Tongue (tissue), 2 donors: ENCODE data around the gene B3GALT4. TPM values are rescaled to one million over a fixed set of nuclear protein-coding genes. Genes with fewer than 3 reads are reported as not detected.

ENCODE experiments used
- DNase-seq: peaks from one replicate; pipeline ENCODE4 v3.0.0-alpha.2; 2015
- total RNA-seq: library from RNA; depleted of rRNA; stranded (reverse); fragments of >200 nt; gene quantifications from one replicate; pipeline ENCODE4 v1.2.3, GENCODE V29; 2014

The B3GALT4 gene
- total RNA-seq, 1 donor from 2014 or later: 4.6 TPM

DNA sequence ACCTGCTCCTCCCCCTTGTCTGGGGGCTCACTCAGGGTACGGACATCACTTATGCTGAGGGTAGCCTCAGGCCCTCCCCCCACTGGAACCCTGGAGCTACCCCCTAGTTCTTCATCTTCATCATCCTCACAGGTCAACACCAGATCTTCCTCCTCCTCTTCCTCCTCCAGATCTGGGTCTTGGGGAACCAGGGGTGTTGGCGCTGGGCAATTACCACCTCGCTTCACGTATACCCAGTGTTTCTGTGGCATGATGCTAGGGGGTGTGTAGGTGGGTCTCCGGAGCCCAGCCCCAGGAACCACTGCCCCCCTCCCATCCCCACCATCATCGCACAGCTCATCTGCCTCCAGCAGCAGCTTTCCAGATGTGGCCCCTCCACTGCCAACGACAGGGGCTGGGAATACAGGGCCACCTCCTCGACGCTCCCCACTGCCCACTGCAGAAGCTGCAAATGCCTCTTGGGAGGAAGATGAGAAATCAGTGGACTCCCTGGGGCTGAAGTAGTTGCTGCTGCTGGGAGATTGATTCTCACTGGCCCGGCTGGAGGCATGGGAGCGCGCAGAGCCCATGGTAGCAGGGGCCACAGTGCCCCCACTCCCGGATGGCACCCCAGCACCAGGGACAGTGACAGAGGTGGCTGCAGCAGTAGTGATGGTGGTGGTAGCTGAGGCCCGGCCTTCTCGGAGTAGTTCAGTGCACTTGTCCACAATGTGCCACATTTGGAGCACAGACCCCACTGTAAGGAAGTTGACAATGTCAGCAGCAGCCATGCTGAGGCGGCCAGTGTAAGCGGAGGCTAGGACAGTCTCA lies 39.1 kb downstream of the B3GALT4 start:
- no peak for DNase-seq

DNA sequence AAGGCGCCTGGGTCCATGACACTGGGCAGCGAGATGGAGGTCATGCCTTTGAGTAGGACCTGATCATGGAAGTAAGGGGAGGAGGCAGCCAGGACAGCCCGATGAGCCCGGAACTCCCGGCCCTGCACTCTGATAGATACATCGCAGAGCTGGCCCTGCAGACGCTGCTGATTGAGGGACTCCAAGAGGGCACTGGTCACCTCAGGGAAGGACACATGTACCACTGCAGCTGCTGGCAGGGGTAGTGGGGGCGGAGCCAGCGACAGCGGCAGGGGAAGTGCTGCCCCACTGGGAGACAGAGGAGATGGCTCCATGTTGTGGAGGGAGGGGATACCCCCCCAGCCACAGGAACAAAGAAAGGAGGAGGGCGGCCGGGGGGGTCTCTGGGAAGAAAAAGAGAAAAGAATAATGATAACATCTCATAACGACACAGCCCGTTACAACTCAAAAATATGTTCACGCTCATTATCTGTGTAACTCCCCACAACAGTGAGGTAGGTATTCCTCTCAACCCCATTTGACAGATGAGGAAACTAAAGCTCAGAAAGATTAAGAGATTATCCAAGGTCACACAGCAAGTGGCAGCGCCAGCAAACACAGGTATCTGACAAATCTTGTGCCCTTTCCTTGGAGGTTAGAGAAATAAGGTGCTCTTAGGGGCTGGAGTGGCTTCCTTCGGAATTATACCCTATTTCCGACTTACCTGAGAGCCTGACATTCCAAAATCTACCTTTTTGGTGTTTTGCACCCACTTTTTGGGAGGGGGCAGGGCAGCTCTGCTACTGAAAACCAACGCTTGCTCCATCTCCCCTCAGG lies 39.9 kb downstream of the B3GALT4 start:
- no peak for DNase-seq

DNA sequence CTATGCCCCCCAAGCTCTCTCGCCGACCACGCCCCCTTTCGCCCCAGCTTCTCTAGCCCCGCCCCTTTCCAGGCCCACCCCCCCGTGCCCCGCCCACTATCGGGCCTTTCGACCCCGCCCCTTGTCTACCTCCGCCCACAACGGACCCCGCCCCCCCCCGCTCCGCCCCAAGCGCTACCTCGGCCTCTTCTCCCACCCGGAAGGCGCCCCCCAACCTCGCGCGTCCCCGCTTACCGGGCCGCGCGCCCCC lies 40.4 kb downstream of the B3GALT4 start:
- DNase-seq: no peak

DNA sequence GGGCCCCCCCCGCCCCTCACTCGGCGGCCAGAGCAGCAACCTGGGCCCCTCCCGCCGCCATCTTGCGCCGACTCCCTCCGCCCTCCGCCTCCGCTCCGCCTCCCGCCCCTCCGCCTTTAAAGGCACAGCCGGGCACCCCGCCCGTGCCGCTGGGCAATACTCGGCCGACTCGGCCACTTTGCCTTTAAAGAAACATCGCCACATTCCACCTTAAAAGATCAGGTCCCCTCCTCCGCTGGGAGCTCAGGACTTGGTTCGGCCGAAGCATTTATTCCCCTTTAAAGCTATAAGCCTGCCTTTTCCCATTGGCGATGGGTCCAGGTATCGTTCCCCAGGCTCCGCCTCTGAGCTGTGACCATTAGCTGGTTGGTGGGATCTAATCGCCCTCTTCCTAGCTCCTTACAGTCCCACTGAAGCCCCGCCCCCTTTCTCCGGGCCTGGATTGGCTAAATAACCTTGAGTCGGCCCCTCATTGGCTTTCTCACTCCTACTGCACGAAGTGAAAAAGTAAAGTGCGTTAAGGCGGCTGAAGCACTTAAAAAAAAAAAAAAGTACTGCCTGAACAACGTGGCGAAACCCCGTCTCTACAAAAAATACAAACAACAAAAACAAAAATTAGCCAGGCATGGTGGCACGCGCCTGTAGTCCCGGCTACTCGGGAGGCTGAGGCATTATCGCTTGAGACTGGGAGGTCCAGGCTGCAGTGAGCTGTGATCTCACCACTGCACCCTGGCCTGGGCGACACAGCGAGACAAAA lies 40.9 kb downstream of the B3GALT4 start, which contains the start of gene ZBTB22:
TSS of gene ZBTB22 (minus strand) at position 76 of the 757 bp plus-strand sequence. CDS start 828 bp downstream, outside the sequence.
- peak; percentile 100 for DNase-seq

DNA sequence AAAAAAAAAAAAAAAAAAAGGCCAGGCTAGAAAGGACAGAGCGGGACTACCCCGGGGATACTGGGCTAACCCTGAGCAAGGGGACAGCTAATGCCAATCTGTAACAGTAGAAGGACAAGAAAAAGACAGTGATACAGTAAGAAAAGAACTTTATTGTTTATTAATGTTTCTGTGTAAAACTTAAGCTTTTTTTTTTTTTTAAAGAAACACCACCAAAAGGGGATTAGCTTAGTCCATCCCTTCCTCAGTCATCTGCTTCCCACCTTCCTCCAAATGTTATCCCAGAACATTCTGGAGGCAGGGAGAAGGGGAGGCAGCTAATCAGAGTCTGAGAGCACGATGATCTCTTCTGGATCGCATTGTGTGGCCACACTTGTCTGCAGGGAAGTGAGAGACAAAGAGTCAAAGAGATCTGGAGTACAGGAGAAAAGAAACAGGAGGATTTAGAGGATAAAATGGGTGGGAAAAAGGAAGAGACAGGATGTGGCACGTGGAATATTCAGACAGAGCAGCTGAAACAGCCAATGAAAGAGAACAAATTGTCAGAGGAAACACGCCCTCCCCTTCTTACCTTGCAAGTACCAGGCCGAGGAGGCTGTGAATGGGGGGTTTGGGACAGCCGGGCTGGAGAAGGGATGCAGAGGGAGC lies 41.6 kb downstream of the B3GALT4 start:
- no peak for DNase-seq

DNA sequence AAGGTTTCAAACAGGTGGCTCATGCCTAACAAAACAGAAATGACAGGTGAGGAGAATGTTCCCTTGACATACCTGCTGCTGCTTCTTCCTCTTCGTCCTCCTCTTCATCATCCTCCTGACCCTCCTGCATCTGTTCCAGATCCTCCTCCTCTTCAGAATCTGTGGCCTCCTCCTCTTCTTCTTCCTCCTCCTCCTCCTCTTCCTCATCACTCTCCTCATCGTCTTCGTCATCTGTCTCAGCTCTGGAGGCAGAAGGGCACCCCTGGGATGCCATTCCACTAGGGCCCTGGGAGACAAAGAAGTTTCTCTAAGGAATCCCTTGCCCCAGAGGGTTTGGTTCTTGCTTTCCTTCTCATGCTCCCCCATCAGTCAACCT lies 43.0 kb downstream of the B3GALT4 start:
- DNase-seq: no peak

DNA sequence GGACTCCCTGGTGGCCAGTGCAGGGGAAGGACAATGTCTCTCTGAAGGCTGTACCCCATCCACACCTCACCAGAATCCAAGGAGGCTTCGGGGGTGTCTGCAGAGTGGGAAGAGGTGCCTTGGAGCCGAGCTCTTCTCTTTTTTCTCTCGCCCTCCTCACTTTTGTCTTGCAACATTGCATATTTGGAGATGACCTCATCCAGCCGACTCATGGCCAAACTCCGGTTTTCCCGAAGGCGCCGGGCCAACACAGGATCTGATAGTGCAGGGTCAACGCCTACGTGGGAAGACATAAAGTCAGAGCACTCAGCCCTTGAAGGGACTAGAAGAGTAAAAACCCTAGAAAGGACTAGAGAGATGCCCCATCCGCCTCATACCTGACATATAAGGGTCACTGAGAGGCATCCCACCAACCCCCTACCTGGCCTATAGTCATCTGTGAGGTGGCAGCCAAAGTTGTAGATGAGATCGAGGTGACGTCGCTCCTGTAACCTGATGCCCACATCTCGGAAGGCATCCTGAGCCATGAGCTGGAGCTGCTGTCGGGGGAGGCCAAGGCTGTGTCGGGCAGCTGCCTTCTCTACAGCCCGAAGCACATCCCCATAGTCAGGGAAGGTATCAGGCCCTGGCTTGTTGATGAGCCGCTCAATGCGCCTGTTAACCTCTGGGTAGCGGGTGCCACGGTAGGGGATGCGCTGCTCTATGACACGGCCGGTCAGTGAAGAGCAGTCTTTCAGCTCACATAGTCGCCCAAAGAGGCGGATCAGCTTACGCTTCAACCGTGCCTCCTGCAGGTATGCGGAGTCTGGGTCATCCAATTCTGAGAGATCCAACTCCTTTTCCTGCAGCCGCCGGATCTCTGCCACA lies 43.6 kb downstream of the B3GALT4 start:
- DNase-seq: no peak

DNA sequence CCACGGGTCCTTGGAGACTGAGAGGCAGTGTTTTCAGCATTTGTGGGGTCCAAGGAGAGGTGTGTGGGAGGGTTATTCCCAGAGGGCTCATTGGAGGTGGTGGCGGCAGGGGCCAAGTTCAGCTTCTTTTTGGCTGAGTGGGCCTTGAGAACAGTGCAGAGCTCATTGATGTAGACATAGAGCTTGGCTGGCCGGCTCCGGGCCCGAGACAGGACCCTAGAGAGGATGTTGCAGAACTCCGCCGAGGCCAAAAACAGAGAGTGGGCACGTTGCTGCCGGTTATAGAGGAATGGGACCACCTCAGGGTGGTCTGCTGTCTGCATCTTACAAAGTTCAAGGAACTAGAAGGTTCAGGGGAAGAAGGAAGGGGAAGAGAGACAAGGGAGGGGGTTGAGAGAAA lies 44.3 kb downstream of the B3GALT4 start:
- DNase-seq: no peak

DNA sequence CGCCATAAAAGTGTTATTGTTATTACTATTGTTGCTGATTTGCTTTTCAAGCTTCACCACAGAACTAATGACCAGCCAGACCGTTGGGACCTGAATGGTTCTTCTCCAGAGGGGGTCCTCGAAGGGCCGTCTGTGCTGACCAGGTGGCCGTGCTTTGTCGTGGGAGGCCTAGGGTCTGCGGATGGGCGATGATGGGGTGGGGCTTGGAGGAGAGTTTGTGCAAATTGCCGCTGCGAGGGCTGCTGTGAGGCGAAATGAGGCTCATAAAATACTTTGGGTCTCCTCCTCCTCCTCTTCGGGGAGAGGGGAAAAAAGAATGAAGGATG lies 46.7 kb downstream of the B3GALT4 start:
- DNase-seq: no peak

DNA sequence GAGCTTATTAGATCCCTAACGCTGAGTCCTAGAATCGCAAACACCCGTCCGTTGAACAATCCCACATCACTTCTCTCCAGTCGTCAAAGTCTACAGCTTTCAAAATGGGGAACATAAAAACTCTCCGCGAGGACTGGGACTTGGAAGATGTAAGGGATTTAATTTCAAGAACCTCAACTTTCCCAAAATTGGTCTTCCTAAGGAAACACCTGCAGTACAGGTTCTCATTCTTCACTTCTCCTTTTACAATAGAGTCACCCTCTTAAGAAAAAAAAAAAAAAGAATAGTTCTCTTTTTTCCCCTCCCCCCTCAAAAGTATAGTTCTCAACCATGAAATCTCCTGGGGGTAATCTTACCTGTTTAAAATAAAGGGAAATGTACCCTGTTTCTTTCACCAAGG lies 47.2 kb downstream of the B3GALT4 start:
- DNase-seq: no peak

Other genes starting within 250 kb of the B3GALT4 start
- gene HLA-DPA1, start 203.5 kb upstream of the B3GALT4 start, total RNA-seq: 15.6 TPM
- 9.9 TPM for gene HLA-DPB1, start 201.1 kb upstream of the B3GALT4 start, total RNA-seq
- gene COL11A2, start 84.7 kb upstream of the B3GALT4 start, total RNA-seq: 5.7 TPM
- gene RXRB, start 76.5 kb upstream of the B3GALT4 start, total RNA-seq: 28.5 TPM
- 70.4 TPM for gene SLC39A7, start 76.3 kb upstream of the B3GALT4 start, total RNA-seq
- gene HSD17B8, start 72.5 kb upstream of the B3GALT4 start, total RNA-seq: 24.7 TPM
- gene RING1, start 68.6 kb upstream of the B3GALT4 start, total RNA-seq: 22.5 TPM
- 35.7 TPM for gene VPS52, start 5.2 kb upstream of the B3GALT4 start, total RNA-seq
- gene RPS18, start 5.0 kb upstream of the B3GALT4 start, total RNA-seq: 2,268 TPM
- gene WDR46, start 12.1 kb downstream of the B3GALT4 start, total RNA-seq: 52.9 TPM
- gene PFDN6, start 12.5 kb downstream of the B3GALT4 start, total RNA-seq: 14.9 TPM
- 51.9 TPM for gene RGL2, start 21.8 kb downstream of the B3GALT4 start, total RNA-seq
- 48.3 TPM for gene TAPBP, start 37.0 kb downstream of the B3GALT4 start, total RNA-seq
- gene ZBTB22, start 40.6 kb downstream of the B3GALT4 start, total RNA-seq: 15.0 TPM
- gene DAXX, start 45.8 kb downstream of the B3GALT4 start, total RNA-seq: 20.6 TPM
- gene KIFC1, start 114.7 kb downstream of the B3GALT4 start, total RNA-seq: 12.2 TPM
- 19.5 TPM for gene PHF1, start 133.9 kb downstream of the B3GALT4 start, total RNA-seq
- 58.4 TPM for gene CUTA, start 141.0 kb downstream of the B3GALT4 start, total RNA-seq
- gene SYNGAP1, start 142.9 kb downstream of the B3GALT4 start, total RNA-seq: 6.2 TPM
- gene ZBTB9, start 177.5 kb downstream of the B3GALT4 start, total RNA-seq: 5.4 TPM